Spleen (tissue), 11 donors: ENCODE data around the gene RAB40B. TPM values are rescaled to one million over a fixed set of nuclear protein-coding genes. Genes with fewer than 3 reads are reported as not detected.

Source experiments
- DNase-seq: peaks from one replicate; pipeline ENCODE4 v3.0.0-alpha.2; 2020
- H3K27ac ChIP-seq, 8 donors: fragments of 200-600 bp; sonication (generic) in 7 of 8; 1 replicate in 4 of 8; 2 replicates in 4 of 8; pipeline versions ENCODE4 v1.5.0 to v1.8.0; 2016 to 2021; ENCODE audit warnings: inconsistent platforms in 4 of 8, mild to moderate bottlenecking in 4 of 8, moderate library complexity in 1 of 8
- H3K27me3 ChIP-seq, 7 donors: fragments of 200-600 bp; sonication (generic) in 6 of 7; replicated peaks in 1 of 7; 1 replicate in 4 of 7; 2 replicates in 3 of 7; pipeline versions ENCODE4 v1.5.0 to v1.8.0; 2016 to 2021; ENCODE audit warnings: inconsistent platforms in 3 of 7, mild to moderate bottlenecking in 1 of 7
- H3K36me3 ChIP-seq, 6 donors: fragments of 200-600 bp; sonication (generic) in 5 of 6; 1 replicate in 4 of 6; 2 replicates in 2 of 6; pipeline versions ENCODE4 v1.5.0 to v1.8.0; 2016 to 2021; ENCODE audit warnings: inconsistent platforms in 2 of 6
- H3K4me1 ChIP-seq, 6 donors: fragments of 200-600 bp; sonication (generic) in 5 of 6; 1 replicate in 3 of 6; 2 replicates in 3 of 6; pipeline versions ENCODE4 v1.5.0 to v1.8.0; 2016 to 2021; ENCODE audit warnings: inconsistent platforms in 3 of 6
- H3K4me3 ChIP-seq, 8 donors: fragments of 200-600 bp; sonication (generic) in 7 of 8; 1 replicate in 4 of 8; 2 replicates in 4 of 8; pipeline versions ENCODE4 v1.5.0 to v1.8.0; 2016 to 2021; ENCODE audit warnings: inconsistent platforms in 4 of 8, mild to moderate bottlenecking in 4 of 8, moderate library complexity in 2 of 8
- H3K9me3 ChIP-seq, 8 donors: fragments of 200-600 bp; sonication (generic) in 7 of 8; 1 replicate in 4 of 8; 2 replicates in 4 of 8; pipeline versions ENCODE4 v1.5.0 to v1.8.0; 2016 to 2021; ENCODE audit warnings: inconsistent platforms in 4 of 8
- CTCF ChIP-seq, 11 experiments: fragments of 200-600 bp in 7 of 11; fragments of 450-650 bp in 4 of 11; sonication (generic) in 4 of 11; IDR thresholded peaks in 8 of 11; conservative IDR thresholded peaks in 3 of 11; 1 replicate in 7 of 11; 2 replicates in 4 of 11; pipeline versions ENCODE4 v1.4.0 to v1.8.0; 2016 to 2021; ENCODE audit warnings: antibody characterized with exemption in 11 of 11, inconsistent platforms in 4 of 11, mild to moderate bottlenecking in 1 of 11
- POLR2A ChIP-seq, 3 donors: fragments of 450-650 bp; IDR thresholded peaks; one replicate each; pipeline ENCODE4 v1.5.1; 2017; ENCODE audit warnings: antibody characterized with exemption in 3 of 3, mild to moderate bottlenecking in 1 of 3
- POLR2AphosphoS5 ChIP-seq, 3 donors: sonication (generic); formaldehyde crosslinking; IDR thresholded peaks; one replicate each; pipeline ENCODE4 v1.5.1; 2017; ENCODE audit warnings: antibody characterized with exemption in 3 of 3
- WGBS, 5 donors: extraction: QIAGEN DNeasy Blood & Tissue Kit in 3 of 5; methylation state at CpG; one replicate each; pipeline versions ENCODE4 v1.1.5 to v1.1.7; 2013 to 2018; 5-methylcytosine and 5-hydroxymethylcytosine counted together
- intact Hi-C: fragments of 100-400 bp; cut with DNase I; formaldehyde crosslinking; loops from one replicate; pipeline ENCODE4 v1.15.0; 2023; ENCODE audit warnings: low total_unique reads
- polyA plus RNA-seq, 3 donors: library from polyadenylated mRNA; stranded (reverse); fragments of 200-250 nt; gene quantifications; one replicate each; pipeline ENCODE4 v1.2.1, GENCODE V29; 2013
- total RNA-seq, 7 donors: library from RNA; depleted of rRNA in 3 of 7; stranded (reverse); fragments of >200 nt in 3 of 7; fragmentation: NEBNext Ultra II Directional in 4 of 7; extraction: Animal tissue kit (Norgen Biotek cat#: 25700) in 4 of 7; gene quantifications; one replicate each; pipeline versions ENCODE4 v1.1.0 to v1.2.1, GENCODE V29; 2016 to 2021
- donor health status: healthy with polysubstance abuse.
- donor health status: DM: no; HTN: no; CAD: no; lungs with moderate emphysema.
- donor health status: DM: no; HTN: no; CAD: no.
- donor health status: Bipolar disorder and iron deficiency.
- donor health status: healthy.
- donor health status: DM: no; HTN: no; CAD: no.
- donor health status: DM: yes; HTN: yes; CAD: no.

The RAB40B gene
- total and polyA plus RNA-seq, 10 donors, result 4.1 to 13.6 (median 6.9) TPM

- intact Hi-C loops, result no loop called here
- Histone ChIP-seq H3K27me3 (no peaks in the 10 kb centered on the region), H3K9me3 (no peaks in the 10 kb centered on the region), H3K4me1 (peaks cover 0 to 16% (median 11%) of the 10 kb centered on the region in 6 donors), H3K36me3 (no peaks in the 10 kb centered on the region), H3K27ac (no peak overlapping the region), H3K4me3 (no peak overlapping the region)
- WGBS, 5 donors, result 88 to 94% (median 89%) methylated on average over 19 of the region's 19 CpGs
- no peak for DNase-seq
- no peak for TF ChIP-seq POLR2A (IDR thresholded peaks at IDR 0.05)
- TF ChIP-seq CTCF (IDR thresholded peaks at IDR 0.05 in 8 of 11, conservative IDR thresholded peaks at IDR 0.05 in 3 of 11), result no peak
- no peak for TF ChIP-seq POLR2AphosphoS5 (IDR thresholded peaks at IDR 0.05)
These were observed 27.6 kb downstream of the RAB40B start for GRCh38 chr17:82670661-82671450.

- Histone ChIP-seq H3K4me3 (peak overlapping the region in 1 of 8 donors; percentile 40), H3K27me3 (no peaks in the 10 kb centered on the region), H3K4me1 (peaks cover 0 to 16% (median 11%) of the 10 kb centered on the region in 6 donors), H3K27ac (no peak overlapping the region), H3K36me3 (no peaks in the 10 kb centered on the region), H3K9me3 (no peaks in the 10 kb centered on the region)
- peak in 10 of 11 experiments; percentile 17 to 66 (median 55) for TF ChIP-seq CTCF (IDR thresholded peaks at IDR 0.05 in 8 of 11, conservative IDR thresholded peaks at IDR 0.05 in 3 of 11)
- TF ChIP-seq POLR2AphosphoS5 (IDR thresholded peaks at IDR 0.05), result peak in 1 of 3 donors; percentile 11
- TF ChIP-seq POLR2A (IDR thresholded peaks at IDR 0.05), result no peak
- WGBS, 5 donors, result 23 to 42% (median 28%) methylated on average over 20 of the region's 20 CpGs
- intact Hi-C loops, result no loop called here
- peak; percentile 83 for DNase-seq
These were observed 29.8 kb downstream of the RAB40B start for GRCh38 chr17:82668631-82669099.

GRCh38 chr17:82668024-82668630, 30.4 kb downstream of the RAB40B start:
- WGBS, 5 donors, result 71 to 93% (median 78%) methylated on average over 10 to 16 of the region's 16 CpGs
- Histone ChIP-seq H3K4me1 (peaks cover 0 to 16% (median 11%) of the 10 kb centered on the region in 6 donors), H3K27me3 (no peaks in the 10 kb centered on the region), H3K9me3 (no peaks in the 10 kb centered on the region), H3K36me3 (no peaks in the 10 kb centered on the region), H3K4me3 (no peak overlapping the region), H3K27ac (no peak overlapping the region)
- TF ChIP-seq CTCF (IDR thresholded peaks at IDR 0.05 in 8 of 11, conservative IDR thresholded peaks at IDR 0.05 in 3 of 11), result no peak
- no peak for TF ChIP-seq POLR2AphosphoS5 (IDR thresholded peaks at IDR 0.05)
- no peak for TF ChIP-seq POLR2A (IDR thresholded peaks at IDR 0.05)
- DNase-seq, result no peak
- intact Hi-C loops, result no loop called here

GRCh38 chr17:82667668-82668000, 30.9 kb downstream of the RAB40B start:
- no peak overlapping the region for H3K4me3 ChIP-seq
- no peak overlapping the region for H3K27ac ChIP-seq
- TF ChIP-seq POLR2A (IDR thresholded peaks at IDR 0.05) (no peak), CTCF (IDR thresholded peaks at IDR 0.05 in 8 of 11, conservative IDR thresholded peaks at IDR 0.05 in 3 of 11) (no peak), POLR2AphosphoS5 (IDR thresholded peaks at IDR 0.05) (no peak)
- no peaks in the 10 kb centered on the region for H3K27me3 ChIP-seq
- WGBS, 5 donors, result 91 to 96% (median 96%) methylated on average over 13 to 15 of the region's 15 CpGs
- no peaks in the 10 kb centered on the region for H3K36me3 ChIP-seq
- H3K9me3 ChIP-seq, result no peaks in the 10 kb centered on the region
- DNase-seq, result no peak
- intact Hi-C loops, result no loop called here
- peaks cover 0 to 16% (median 11%) of the 10 kb centered on the region in 6 donors for H3K4me1 ChIP-seq
